B cell (primary cell): ENCODE measurements around the gene SLC2A4RG.

Source experiments
- CTCF ChIP-seq: fragments of 200-600 bp; IDR thresholded peaks from one replicate; pipeline ENCODE4 v1.8.0; 2022; ENCODE audit warnings: antibody characterized with exemption, mild to moderate bottlenecking
- EZH2 ChIP-seq: IDR thresholded peaks from 2 replicates; pipeline ENCODE4 v1.6.1; 2012; ENCODE audit warnings: borderline replicate concordance, low read depth, mild to moderate bottlenecking, moderate library complexity, low read length; ENCODE audit not compliant: insufficient read depth, poor library complexity, severe bottlenecking

GRCh38 chr20:63746751-63747315, 7.3 kb downstream of the SLC2A4RG start:
- no peak for TF ChIP-seq CTCF
- no peak for TF ChIP-seq EZH2
